Keratinocyte (primary cell): ENCODE data around the gene RNF169. TPM values are rescaled to one million over a fixed set of nuclear protein-coding genes. Genes with fewer than 3 reads are reported as not detected.

ENCODE experiments used
- DNase-seq: peaks from one replicate; pipeline ENCODE4 v3.0.0-alpha.2; 2011; ENCODE audit warnings: low read depth, missing footprints, low spot score
- FAIRE-seq: peaks from 2 replicates; lab custom pipeline; 2011; peaks lifted over from hg19 to GRCh38; lab: Jason Lieb, UNC
- H2AFZ ChIP-seq: 2 replicates; pipeline ENCODE4 v1.6.0; 2012; ENCODE audit warnings: low read length, control low read depth, inconsistent platforms; ENCODE audit not compliant: control insufficient read depth
- H3K27ac ChIP-seq: 2 replicates; pipeline ENCODE4 v1.5.1; 2011; ENCODE audit warnings: low read length; ENCODE audit not compliant: control insufficient read depth, insufficient read depth
- H3K27me3 ChIP-seq: 3 replicates; pipeline ENCODE4 v1.6.0; 2011; ENCODE audit warnings: low read length; ENCODE audit not compliant: control insufficient read depth, insufficient read depth; ENCODE audit errors: extremely low read depth
- H3K36me3 ChIP-seq, 2 experiments: 2 replicates in 1 of 2; 3 replicates in 1 of 2; pipeline ENCODE4 v1.5.1; 2011; ENCODE audit warnings: low read length in 2 of 2, mild to moderate bottlenecking in 1 of 2; ENCODE audit not compliant: control insufficient read depth in 2 of 2, insufficient read depth in 2 of 2; ENCODE audit errors: extremely low read depth in 1 of 2
- H3K4me1 ChIP-seq: 3 replicates; pipeline ENCODE4 v1.5.1; 2011; ENCODE audit warnings: low read length; ENCODE audit not compliant: control insufficient read depth, insufficient read depth; ENCODE audit errors: extremely low read depth
- H3K4me2 ChIP-seq: 3 replicates; pipeline ENCODE4 v1.6.0; 2011; ENCODE audit warnings: low read depth, low read length; ENCODE audit not compliant: control insufficient read depth, insufficient read depth; ENCODE audit errors: extremely low read depth
- H3K4me3 ChIP-seq, 3 experiments: fragments of 200-600 bp in 1 of 3; sonication (generic) in 1 of 3; 2 replicates in 2 of 3; 3 replicates in 1 of 3; pipeline ENCODE4 v1.5.1; 2011 to 2016; ENCODE audit warnings: low read length in 3 of 3, mild to moderate bottlenecking in 3 of 3, control low read depth in 2 of 3, inconsistent platforms in 1 of 3, low read depth in 1 of 3, mixed read lengths in 1 of 3, mixed run types in 1 of 3, moderate library complexity in 1 of 3; ENCODE audit not compliant: control insufficient read depth in 2 of 3, insufficient read depth in 2 of 3; ENCODE audit errors: extremely low read depth in 1 of 3
- H3K79me2 ChIP-seq: 2 replicates; pipeline ENCODE4 v1.6.0; 2012; ENCODE audit warnings: low read length; ENCODE audit not compliant: control insufficient read depth, insufficient read depth
- H3K9ac ChIP-seq: 3 replicates; pipeline ENCODE4 v1.6.0; 2011; ENCODE audit warnings: low read length; ENCODE audit not compliant: control insufficient read depth, insufficient read depth; ENCODE audit errors: extremely low read depth
- H3K9me1 ChIP-seq: 3 replicates; pipeline ENCODE4 v1.6.0; 2011; ENCODE audit warnings: low read length; ENCODE audit not compliant: control insufficient read depth, insufficient read depth; ENCODE audit errors: extremely low read depth
- H3K9me3 ChIP-seq: 2 replicates; pipeline ENCODE4 v1.5.1; 2012; ENCODE audit warnings: low read depth, low read length; ENCODE audit not compliant: control insufficient read depth
- H4K20me1 ChIP-seq: 3 replicates; pipeline ENCODE4 v1.6.0; 2011; ENCODE audit warnings: low read length; ENCODE audit not compliant: control insufficient read depth, insufficient read depth; ENCODE audit errors: extremely low read depth
- CTCF ChIP-seq, 3 experiments: IDR thresholded peaks in 1 of 3; conservative IDR thresholded peaks in 1 of 3; optimal IDR thresholded peaks in 1 of 3; 2 replicates in 2 of 3; 3 replicates in 1 of 3; pipeline versions ENCODE3 to v1.5.1; 2011; ENCODE audit warnings: low read length in 3 of 3, mild to moderate bottlenecking in 3 of 3, moderate library complexity in 2 of 3, control low read depth in 1 of 3, inconsistent platforms in 1 of 3; ENCODE audit not compliant: insufficient read depth in 2 of 3; ENCODE audit errors: extremely low read depth in 1 of 3
- EZH2 ChIP-seq: IDR thresholded peaks from one replicate; pipeline ENCODE4 v1.6.1; 2012; ENCODE audit warnings: inconsistent platforms, mild to moderate bottlenecking, low read length, moderate library complexity
- dilution Hi-C: fragments of 300-500 bp; cut with MboI; formaldehyde crosslinking; loops from one replicate; pipeline ENCODE4 v1.7.0; 2020; ENCODE audit warnings: low sequenced_read_pairs; ENCODE audit not compliant: extremely low pct_ligation_motif_present
- polyA plus RNA-seq, 5 experiments: library from polyadenylated mRNA; depleted of rRNA in 3 of 5; stranded (reverse) in 3 of 5; stranded (forward) in 1 of 5; unstranded in 1 of 5; fragments of >200 nt; gene quantifications; 1 replicate in 1 of 5; 2 replicates in 3 of 5; 3 replicates in 1 of 5; pipeline versions ENCODE4 v1.2.1 to v1.2.3, GENCODE V29; 2011 to 2012; ENCODE audit warnings: missing spikeins in 2 of 5, low read depth in 1 of 5, low replicate concordance in 1 of 5

The RNF169 gene
- polyA plus RNA-seq, 1 donor (not counting 4 experiments of a cell fraction or from before 2014, with no cell fraction given): 8.9 TPM

- no peak overlapping the region for H3K27ac ChIP-seq
- H3K36me3 ChIP-seq: no peaks in the 10 kb centered on the region
- no peak overlapping the region for H3K4me2 ChIP-seq
- DNase-seq: no peak
- no peak for TF ChIP-seq CTCF (optimal IDR thresholded peaks at IDR 0.05 in 1 of 3, IDR thresholded peaks at IDR 0.05 in 1 of 3, conservative IDR thresholded peaks at IDR 0.05 in 1 of 3; ENCODE audit: extremely low read depth in 1 of 3, insufficient read depth in 2 of 3, low read length in 3 of 3)
- no peak for TF ChIP-seq EZH2
- no peaks in the 10 kb centered on the region for H3K9me3 ChIP-seq
- no peak for FAIRE-seq
- dilution Hi-C loops: no loop called here
- H3K27me3 ChIP-seq: no peaks in the 10 kb centered on the region
- H3K4me3 ChIP-seq: no peak overlapping the region
- H3K9ac ChIP-seq: no peak overlapping the region
- H3K9me1 ChIP-seq: no peaks in the 10 kb centered on the region
- no peaks in the 10 kb centered on the region for H4K20me1 ChIP-seq
- H2AFZ ChIP-seq: no peak overlapping the region
- H3K79me2 ChIP-seq: peaks cover 19% of the 10 kb centered on the region
- no peaks in the 10 kb centered on the region for H3K4me1 ChIP-seq
These were observed 61.2 kb downstream of the RNF169 start for GRCh38 chr11:74809801-74810200.

GRCh38 chr11:74815966-74816365 lies 67.3 kb downstream of the RNF169 start:
- Histone ChIP-seq H3K9me1 (no peaks in the 10 kb centered on the region), H2AFZ (no peak overlapping the region), H3K27ac (no peak overlapping the region), H3K36me3 (peaks cover 2 to 4% of the 10 kb centered on the region in 2 experiments), H3K4me3 (no peak overlapping the region), H3K9me3 (no peaks in the 10 kb centered on the region), H3K4me2 (no peak overlapping the region), H4K20me1 (no peaks in the 10 kb centered on the region), H3K79me2 (no peaks in the 10 kb centered on the region), H3K4me1 (peaks cover 9% of the 10 kb centered on the region), H3K9ac (no peak overlapping the region), H3K27me3 (no peaks in the 10 kb centered on the region)
- DNase-seq (no peak), FAIRE-seq (no peak)
- TF ChIP-seq CTCF (optimal IDR thresholded peaks at IDR 0.05 in 1 of 3, IDR thresholded peaks at IDR 0.05 in 1 of 3, conservative IDR thresholded peaks at IDR 0.05 in 1 of 3; ENCODE audit: extremely low read depth in 1 of 3, insufficient read depth in 2 of 3, low read length in 3 of 3): no peak
- no peak for TF ChIP-seq EZH2
- dilution Hi-C loops: no loop called here
